A549 (cell line): Measurements from ENCODE around the gene HOXC6.

Source experiments
- GATA3 ChIP-seq: IDR thresholded peaks from 2 replicates; pipeline ENCODE4 v1.6.1; 2012; ENCODE audit warnings: borderline replicate concordance
- HOXA7 ChIP-seq: fragments of 250-450 bp; sonication (Bioruptor Pico); IDR thresholded peaks from 2 replicates; pipeline ENCODE4 v1.5.0; 2020; ENCODE audit warnings: mild to moderate bottlenecking, moderate library complexity
- MYC ChIP-seq: IDR thresholded peaks from 2 replicates; pipeline ENCODE4 v1.6.1; 2012; ENCODE audit warnings: mild to moderate bottlenecking, inconsistent platforms, low read length, improper control_type of control experiment, borderline replicate concordance
- POLR2A ChIP-seq: IDR thresholded peaks from 2 replicates; pipeline ENCODE4 v1.6.1; 2012; ENCODE audit warnings: mild to moderate bottlenecking, low read length
- RAD21 ChIP-seq, 2 experiments: fragments of >200 bp in 1 of 2; sonication (Bioruptor Twin) in 1 of 2; formaldehyde crosslinking in 1 of 2; IDR thresholded peaks in 1 of 2; conservative IDR thresholded peaks in 1 of 2; 2 replicates in 1 of 2; 3 replicates in 1 of 2; pipeline ENCODE4 v1.6.1; 2012 to 2018; ENCODE audit warnings: inconsistent platforms in 1 of 2
- ZFP36 ChIP-seq: fragments of 450-650 bp; IDR thresholded peaks from 2 replicates; pipeline ENCODE4 v1.6.1; 2014; ENCODE audit warnings: borderline replicate concordance; ENCODE audit not compliant: partially characterized antibody
- TF ChIP-seq, protein P1 (sequence below): fragments of >200 bp; sonication (Bioruptor Twin); formaldehyde crosslinking; IDR thresholded peaks from 3 replicates; pipeline ENCODE4 v1.5.1; 2016

- TF ChIP-seq MYC (no peak), HOXA7 (CRISPR knock-in tag) (no peak), GATA3 (no peak), POLR2A (no peak), RAD21 (conservative IDR thresholded peaks at IDR 0.05 in 1 of 2, IDR thresholded peaks at IDR 0.05 in 1 of 2) (no peak), ZFP36 (no peak)
- TF ChIP-seq, protein P1, sequence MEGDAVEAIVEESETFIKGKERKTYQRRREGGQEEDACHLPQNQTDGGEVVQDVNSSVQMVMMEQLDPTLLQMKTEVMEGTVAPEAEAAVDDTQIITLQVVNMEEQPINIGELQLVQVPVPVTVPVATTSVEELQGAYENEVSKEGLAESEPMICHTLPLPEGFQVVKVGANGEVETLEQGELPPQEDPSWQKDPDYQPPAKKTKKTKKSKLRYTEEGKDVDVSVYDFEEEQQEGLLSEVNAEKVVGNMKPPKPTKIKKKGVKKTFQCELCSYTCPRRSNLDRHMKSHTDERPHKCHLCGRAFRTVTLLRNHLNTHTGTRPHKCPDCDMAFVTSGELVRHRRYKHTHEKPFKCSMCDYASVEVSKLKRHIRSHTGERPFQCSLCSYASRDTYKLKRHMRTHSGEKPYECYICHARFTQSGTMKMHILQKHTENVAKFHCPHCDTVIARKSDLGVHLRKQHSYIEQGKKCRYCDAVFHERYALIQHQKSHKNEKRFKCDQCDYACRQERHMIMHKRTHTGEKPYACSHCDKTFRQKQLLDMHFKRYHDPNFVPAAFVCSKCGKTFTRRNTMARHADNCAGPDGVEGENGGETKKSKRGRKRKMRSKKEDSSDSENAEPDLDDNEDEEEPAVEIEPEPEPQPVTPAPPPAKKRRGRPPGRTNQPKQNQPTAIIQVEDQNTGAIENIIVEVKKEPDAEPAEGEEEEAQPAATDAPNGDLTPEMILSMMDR: no peak
These were observed 47.7 kb downstream of the HOXC6 start for GRCh38 chr12:54075974-54076373.
